IPS DF 19.7 (cell line): ENCODE results near the gene WHRN.

Experiments
- DNase-seq: peaks from one replicate; pipeline ENCODE4 v3.0.0-alpha.2; 2013; ENCODE audit warnings: low read depth, low spot score

The WHRN gene

DNA sequence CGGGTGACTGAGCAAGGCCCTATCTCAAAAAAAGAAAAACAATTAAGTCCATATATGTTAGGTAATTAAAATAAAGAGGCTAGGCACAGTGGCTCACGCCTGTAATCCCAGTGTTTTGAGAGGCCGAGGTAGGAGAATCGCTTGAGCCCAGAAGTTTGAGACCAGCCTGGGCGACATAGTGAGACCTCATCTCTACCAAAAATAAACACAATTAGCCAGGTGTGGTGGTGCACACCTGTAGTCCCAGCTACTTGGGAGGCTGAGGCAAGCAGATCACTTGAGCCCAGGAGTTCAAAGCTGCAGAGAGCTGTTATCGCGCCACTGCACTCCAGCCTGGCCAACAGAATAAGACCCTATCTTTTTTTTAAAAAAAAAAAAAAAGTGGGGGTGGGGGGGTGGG, 12.3 kb downstream of the WHRN start:
- no peak for DNase-seq

DNA sequence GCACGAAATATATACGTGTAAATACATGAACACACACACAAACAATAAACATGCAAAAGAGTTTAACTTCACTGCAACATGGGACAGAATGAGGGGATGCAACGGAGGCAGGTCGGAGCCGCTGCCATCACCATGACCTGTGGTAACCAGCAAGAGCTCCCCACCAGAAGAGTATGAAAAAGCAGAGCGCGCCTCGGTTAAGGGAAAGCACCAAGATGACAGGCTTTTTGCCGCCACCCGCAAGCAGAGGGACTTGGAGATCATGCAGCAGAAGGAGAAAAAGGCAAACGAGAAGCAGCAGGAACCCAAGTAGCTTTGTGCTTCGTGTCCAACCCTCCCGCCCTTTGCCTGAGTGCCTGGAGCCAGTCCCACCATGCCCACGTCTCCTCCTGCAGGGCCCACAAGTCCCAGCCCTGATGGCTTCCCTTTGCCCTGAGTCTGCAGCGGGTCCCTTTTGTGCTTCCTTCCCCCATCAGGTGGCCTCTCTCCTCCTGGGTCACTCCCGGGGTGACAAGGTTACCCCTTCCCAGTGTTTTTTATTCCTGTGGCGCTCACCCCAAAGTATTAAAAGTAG, 13.8 kb downstream of the WHRN start:
- no peak for DNase-seq

DNA sequence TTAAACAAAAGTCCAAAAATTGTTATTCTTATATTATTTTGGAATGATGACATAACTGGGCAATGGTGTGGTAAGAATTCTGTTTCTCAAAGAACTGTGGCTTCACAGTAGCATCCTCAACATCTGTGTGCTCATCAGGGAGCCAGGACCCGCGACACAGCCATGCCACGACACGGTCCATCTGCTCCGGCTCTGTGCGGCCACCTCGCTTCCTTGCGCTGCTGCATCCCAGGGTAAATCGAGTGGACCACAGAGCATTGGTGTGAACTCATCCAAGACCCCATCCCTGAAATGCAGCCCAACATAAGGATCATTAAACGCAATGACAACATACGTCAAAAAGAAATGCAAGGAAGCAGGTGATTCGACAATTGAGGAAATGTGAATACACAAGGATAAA, 15.3 kb downstream of the WHRN start:
- no peak for DNase-seq

DNA sequence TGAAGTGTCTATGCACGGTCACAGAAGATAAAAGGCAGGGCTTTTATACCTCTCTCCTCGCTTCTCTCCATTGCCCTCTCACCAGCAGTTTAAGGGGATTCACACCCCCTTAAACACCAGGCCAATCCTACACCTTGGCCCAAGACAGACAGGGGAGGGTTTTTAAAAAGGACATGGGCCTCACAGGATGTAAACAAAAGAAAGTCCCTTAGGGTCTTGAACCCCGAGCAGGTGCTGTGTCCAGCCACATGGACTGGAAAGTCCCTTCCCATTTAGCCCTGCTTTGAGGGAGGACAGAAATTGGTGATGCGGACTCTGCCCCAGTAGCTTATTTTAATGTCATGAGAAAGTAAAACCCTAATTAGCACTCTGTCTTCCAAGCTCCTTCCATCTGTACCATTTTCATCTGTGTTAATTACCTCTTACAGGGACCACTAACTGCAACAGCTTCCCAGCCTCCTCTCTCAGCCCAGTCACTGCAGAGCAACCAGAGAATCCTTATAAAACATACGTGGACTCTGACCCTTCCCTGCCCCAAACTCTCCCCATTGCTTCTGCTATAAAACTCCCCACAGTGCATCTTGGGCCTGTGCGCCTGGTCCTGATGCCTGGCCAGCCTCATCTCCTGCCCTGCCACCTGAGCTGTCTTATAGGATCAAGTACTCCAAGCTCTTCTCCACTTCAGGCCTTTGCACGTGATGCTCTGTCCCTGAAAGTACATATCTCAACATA, 16.7 kb downstream of the WHRN start:
- no peak for DNase-seq

DNA sequence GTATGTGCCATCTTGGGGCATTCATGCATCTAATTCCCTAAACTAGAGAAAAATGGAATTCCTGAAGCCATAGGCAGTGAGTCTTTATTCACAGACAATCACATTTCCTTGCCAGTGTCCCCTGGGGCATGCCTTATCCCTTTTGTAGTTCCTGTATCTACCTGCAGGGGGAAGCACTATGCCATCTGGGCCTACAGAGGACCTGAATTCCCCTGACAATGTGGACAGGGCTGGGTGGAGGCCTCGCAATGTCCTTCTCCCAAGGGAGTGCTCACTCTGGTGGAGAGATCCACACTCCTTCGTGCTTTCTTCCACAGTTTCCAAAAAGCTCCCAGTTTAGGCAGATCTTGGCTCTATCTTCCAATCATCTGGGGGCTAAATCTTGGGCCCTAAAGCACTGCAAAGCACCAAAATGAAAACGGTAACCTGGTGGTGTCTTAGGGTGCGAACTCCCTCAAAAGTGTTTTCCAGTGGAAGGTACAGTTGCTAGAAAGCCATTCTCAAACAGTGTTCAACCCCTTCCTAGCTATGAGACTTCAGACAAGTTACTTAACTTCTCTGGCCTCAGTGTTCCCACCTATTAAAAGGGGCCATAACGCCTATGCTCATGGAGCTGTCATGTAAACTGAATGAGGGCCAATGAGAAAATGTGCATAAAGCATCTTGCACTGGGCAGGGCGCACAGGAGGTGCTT, 17.5 kb downstream of the WHRN start:
- no peak for DNase-seq

DNA sequence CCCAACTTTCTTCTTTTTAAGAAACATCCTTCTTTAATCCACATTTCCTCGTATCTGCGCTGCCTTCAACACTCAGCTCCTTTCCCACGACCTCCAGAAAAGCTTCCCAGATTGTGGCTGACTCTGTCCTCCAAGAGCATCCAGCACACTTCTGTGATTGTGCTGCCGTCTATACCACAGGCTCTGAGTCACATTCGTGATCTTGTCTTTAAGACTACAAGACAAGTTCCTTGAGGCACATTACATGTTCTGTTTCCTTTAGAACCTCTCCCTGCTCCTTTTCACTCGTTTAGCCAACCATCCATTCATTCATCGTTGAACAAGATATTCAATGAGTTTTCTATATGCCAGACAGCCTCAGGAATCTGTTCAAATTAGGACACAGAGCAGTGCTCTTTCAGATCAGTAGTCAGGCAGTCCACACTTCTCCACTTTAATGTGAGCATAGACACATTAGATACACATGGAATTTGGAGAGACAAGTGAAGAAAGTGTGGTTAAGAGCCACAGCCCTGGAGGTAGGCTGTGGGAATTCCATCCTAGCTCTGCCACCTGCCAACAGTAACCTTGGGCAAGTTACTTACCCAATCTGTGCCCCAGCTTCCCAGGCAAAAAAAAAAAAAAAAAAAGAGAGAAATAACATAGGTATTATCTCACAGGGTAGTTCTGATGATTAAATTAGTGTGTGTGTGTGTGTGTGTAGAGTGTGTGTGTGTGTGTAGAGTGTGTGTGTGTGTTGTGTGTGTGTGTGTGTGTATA, 18.9 kb downstream of the WHRN start:
- DNase-seq: no peak

DNA sequence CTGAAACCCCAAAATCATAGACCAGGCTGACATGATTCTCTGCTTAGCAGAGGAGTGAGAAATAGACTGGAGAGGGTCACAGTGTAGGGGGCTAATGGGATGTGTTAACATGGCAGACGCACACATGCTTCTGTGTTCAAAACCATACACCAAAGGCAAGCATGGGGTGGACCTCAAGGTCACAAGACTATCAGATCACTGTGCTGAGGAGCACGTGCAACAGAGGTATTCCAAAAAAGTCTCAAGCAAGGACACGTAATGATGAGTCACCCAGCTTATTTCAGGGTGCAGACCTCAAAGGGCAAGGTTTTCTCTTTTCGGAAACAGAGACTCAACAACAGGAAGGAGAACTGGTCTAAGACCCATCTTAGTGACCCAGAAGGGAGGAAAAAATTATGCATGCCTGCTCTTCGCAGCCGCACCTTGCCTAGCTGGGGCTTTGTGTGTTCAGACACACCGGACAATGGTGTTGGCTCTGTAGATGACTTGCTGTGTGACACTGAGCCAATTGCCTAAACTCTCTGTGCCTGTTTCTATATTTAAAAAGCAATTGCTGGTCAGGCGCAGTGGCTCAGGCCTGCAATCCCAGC, 20.3 kb downstream of the WHRN start:
- no peak for DNase-seq

DNA sequence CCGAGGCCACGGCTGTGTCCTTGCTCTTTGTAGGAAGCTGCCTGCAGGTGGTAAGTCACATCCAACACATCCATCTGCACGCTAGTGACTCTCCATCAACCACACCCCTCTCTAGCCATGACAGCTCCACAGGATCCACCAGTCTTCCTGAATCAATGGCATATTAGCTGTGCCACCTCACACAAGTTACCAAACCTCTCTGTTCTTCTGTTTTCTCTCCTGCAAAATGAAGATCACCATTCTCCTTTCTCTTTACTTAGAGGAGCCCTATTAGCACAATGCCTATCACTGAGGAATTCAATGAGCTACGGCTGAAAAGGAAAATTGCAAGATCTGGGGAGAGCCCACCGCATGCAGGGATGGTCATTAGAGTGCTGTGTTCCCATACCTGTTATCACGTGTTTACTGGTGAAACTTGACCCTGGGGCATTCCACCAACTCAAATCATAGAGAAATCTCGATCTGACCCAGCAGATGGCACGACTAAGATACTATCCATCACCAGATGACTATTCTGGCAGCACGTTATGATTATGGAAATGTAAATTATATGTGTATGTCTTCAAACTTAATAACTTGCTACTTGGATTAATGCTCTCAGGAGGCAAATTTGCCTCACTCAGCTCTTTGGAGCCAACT, 20.9 kb downstream of the WHRN start:
- no peak for DNase-seq

DNA sequence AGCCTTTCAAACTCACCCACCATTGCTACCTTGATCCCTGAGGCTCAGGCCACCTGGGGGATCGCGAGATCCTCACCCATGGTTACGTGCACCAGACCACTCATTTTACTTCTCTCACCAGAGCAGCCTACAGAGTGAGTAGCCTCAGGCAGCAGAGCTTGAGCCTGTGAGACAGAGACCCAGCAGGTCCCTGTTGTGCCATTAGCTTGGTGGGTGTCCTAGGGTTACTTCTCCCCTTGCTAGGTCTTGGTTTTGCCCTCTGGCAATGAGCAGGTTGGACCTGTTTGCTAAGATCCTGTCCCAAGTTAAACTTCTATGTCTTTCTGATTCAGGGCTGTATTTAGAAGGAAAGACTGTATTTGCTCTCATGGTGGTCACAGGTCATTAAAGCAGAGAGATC, 21.8 kb downstream of the WHRN start:
- DNase-seq: no peak

DNA sequence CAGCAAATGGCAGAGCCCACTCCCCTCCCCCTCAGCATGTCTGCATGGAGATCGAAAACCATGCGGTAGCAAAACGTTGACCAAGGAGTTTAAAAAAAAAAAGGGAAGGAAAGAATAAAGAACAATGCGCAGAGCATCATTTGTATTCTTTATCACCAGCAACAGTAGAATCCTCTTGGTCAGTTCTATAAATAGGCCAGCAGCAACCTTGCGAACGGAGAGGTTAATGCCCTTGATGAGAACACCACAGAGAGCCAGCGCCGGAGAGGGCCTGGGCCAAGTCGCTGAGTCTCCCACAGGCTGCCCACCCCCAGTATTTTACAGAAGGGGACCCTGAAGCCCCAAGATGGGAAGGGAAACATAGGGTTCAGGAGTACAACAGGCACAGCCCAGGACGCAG, 22.7 kb downstream of the WHRN start:
- no peak for DNase-seq

DNA sequence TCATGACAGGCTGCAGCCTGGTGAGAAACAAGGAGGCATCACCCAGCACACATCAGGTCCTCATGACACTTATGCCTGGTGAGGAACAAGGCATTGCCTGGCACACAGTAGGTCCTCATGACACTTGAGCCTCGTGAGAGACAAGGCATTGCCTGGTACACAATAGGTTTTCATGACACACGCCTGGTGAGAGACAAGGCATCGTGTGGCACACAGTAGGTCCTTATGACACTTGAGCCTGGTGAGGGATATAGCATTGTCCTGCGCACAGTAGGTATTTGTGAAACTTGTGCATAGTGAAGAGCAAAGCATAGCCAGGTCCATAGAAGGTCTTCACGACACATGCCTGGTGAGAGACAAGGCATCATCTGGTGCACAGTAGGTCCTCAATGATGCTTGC, 23.5 kb downstream of the WHRN start:
- DNase-seq: no peak

DNA sequence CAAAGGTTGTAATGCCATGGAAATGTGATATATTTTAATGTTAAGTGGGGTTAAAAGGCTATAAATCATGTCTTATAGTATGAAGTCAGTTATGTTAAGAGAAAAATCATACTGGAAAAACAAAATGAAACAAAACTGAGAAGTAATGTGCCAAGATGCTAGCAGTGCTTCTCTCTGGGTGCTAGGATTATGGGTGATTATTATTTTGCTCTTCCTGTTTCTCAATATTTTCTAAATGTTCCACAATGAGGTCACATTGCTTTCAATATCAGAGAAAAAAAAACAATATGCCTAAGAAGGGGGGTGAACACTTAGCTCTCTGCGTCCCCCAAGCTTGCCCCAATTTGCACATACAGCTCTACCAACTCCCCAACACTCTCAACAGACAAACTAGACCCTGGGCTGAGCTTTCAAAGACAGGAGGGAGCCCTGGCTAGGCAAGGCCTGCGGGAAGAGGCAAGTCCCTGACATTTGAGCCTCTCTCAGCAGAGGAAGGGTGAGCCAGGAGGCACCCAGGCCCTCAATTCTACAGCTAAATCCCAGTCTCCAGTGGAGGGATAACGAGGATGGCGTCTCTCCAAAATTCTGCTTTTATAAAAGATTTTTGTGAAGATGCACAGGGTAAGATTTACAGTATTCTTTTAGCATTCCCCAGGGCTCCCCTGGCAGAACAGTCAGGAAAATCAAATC, 24.4 kb downstream of the WHRN start:
- DNase-seq: no peak

DNA sequence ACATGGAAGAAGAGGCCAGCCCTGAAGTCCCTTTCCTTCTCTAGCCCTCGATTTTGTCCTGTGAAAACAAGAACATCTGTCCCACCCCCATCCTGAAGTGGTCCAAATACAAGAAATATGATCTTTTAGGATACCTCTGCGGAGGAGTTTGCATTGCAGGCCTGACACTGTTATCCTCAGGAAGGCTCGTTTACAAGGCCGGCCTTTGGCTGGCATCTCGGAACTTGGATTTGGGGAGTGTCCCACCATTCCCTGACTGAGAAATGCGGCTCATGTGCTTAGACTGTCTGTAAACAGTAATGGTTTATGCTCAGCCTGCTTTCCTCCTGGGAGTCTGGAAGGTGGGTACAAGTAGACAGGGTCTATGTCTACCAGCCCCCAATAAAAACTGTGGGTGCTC, 26.4 kb downstream of the WHRN start:
- no peak for DNase-seq

DNA sequence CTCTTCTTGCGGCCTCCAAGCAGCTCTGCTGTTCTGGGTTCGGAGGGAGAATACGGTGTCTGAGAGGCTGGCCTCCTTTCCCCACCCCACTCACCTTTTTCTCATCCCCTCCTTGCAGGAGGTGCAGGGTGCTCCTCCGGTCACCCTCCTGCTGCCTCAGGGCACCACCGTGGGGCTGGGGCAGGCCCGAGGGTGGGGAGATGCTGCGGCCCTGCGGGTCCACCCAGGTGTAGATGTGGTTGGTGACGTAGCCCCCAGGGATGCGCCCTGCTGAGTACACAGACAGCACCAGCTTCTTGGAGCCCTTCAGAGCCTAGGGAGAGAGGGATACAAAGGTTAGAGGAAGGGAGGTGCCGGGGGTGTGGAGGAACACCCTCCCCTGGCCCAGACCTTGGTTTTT, 26.8 kb downstream of the WHRN start:
- no peak for DNase-seq

DNA sequence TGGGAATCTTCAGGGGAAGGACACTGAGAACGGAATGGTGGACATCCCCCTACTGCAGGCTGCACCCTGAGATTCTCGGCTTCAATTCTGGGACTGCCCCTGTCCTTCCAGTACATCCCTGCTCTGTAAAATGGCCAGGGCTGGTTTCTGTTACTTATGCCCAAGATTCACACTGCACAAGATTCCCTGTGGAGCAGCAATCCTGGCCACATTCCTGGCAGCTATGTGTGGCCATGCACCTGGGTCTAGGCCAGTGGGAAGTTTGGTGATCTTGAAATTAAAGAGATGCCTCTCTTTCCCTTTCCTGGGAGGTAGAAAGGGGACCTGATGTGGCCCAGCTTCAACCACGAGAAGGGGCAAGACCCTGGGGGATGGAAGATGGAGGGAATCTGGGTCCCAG, 27.6 kb downstream of the WHRN start:
- no peak for DNase-seq

DNA sequence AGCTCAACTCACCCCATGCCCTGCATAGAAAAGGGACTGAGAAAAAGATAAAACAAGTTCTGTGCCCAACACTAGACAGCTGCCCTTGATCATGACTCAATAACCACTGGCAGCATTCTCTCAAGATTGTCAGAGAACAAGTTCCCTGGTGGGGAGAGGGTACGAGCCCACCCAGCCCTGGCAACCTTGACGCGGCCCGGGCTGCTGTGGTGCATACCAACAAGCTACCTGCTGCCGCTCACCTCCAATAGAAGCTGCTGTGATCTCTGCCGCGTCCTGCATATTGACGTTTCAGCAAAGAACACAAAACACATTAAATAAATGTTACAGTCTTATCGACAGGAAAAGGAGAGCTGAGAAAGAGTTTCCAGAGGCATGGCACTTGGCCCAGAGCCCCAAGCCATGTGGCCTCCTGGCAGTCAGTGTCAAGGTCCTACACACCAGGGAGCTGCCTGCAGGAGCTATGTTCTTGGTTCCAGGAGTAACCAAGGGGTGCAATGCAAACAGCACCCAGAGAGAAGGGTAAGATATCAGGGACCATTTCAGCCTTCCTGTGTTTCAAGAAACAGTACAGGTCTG, 28.3 kb downstream of the WHRN start:
- DNase-seq: no peak

DNA sequence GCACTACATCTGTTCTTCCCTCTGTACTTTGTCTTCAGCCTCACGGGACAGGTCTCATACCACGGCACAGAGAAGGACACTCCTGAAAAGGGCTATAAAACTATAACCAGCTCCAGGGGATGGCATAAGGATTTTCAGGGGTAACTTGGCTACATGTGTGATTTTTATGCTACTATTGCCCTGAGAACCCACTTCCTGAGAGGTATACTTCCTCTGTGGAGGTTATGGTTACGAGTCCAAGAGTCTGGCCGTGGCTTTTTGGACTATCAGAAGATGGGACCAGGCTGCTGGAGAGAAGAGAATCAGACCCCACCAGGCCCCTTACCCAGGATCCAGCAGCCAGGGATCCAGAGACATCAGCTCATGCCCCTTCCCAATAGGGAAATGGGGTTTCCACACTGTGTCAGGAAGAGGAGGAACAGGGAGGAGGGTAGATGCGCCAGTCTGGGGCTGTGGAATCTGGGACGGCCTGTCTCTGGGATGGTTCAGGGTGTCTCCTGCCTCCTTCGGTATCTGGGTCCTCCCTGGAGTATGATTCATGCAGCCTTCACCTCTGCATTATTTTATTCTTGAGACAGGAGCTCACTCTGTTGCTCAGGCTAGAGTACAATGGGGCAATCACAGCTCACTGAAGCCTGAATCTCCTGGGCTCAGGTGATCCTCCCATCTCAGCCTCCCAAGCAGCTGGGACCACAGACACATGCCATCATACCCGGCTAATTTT, 29.7 kb downstream of the WHRN start:
- DNase-seq: no peak

DNA sequence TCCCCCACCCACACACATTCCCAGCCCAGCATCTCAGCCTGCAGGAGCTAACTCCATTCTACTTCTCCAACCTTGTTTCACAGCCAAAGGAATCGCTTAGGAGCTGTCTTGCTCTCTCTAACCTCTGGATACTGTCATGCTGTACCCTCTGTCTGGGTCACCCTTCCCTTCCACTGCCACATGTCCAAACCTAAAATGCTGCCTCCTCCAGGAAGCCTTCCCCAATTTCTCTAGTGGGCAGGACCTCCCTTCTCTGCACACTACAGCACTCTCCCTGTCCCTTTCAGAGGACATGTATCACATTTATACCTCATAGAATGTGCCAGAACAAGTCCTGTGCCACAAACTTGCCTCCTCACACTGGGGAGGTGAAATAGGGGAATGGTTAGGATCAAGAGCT, 30.8 kb downstream of the WHRN start:
- no peak for DNase-seq

DNA sequence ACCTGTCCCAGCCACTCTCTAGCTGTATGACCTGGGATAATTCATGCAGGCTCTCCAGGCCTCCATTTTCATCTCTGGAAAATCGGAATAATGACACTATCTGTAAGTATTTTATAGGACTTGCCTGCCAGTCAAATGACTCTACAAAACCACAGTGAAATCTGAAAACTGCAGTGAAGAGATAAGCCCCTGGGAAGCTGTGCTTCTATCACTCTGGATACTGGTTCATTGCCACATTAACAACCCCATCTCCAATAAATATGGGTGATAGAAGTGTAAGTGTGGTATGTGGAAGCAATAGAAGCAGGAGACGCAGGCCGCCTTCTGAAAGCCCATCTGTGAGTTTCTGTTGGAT, 31.8 kb downstream of the WHRN start:
- no peak for DNase-seq
